SKM-1 treated with dmso at 0.1 percent for 144 hours (cell line): ENCODE measurements around the gene PEMT.
A peak's percentile ranks its signal among the peaks of the same experiment; 100 is the strongest.

Source experiments
- DNase-seq: peaks from one replicate; lab custom pipeline; 2025; ENCODE audit not compliant: unreplicated experiment; lab: John Stamatoyannopoulos, UW

PEMT gene

DNA sequence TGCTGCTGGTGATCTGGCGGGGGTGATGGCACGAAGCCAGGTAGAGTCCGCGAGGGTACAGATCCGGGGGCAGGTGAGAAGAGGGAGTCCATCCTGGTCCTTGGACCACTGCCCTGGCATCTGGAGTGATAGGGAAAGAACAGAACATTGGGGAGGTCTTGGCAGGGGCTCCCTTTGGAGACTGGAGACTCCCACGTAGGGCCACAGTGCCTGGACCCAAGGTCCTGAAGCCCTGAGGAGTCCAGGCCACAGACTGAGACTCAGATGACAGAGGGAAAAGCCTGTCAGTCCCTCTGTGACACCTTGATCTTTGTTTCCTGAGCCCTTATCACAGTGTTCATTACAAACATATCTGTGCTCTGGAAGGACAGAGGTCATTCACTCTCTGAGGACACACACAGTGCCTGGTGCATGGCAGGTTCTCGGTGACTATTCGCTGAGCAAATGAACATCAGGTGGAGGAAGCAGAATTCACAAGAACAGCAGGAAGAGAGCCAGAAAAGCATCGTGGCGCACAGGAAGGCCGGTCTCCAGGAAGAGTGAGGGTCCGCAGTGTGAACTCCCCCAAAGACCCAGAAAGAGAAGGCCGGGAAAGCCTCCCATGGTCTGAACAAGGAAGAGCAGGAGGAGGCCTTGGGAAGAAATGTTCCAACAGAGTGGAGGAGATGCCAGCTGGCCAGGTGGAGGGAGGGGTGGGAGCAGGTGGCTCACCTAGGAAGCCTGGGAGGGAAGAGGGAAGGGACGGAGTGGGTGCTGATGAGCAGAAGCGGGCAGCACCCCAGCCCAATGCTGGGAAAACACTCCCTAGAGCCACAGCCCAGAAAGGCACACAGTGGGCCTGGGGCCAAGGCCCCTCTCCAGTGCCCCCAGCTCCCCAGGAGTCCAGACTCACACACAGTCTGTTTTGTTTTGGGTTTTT, 20.5 kb downstream of the PEMT start:
- no peak for DNase-seq

DNA sequence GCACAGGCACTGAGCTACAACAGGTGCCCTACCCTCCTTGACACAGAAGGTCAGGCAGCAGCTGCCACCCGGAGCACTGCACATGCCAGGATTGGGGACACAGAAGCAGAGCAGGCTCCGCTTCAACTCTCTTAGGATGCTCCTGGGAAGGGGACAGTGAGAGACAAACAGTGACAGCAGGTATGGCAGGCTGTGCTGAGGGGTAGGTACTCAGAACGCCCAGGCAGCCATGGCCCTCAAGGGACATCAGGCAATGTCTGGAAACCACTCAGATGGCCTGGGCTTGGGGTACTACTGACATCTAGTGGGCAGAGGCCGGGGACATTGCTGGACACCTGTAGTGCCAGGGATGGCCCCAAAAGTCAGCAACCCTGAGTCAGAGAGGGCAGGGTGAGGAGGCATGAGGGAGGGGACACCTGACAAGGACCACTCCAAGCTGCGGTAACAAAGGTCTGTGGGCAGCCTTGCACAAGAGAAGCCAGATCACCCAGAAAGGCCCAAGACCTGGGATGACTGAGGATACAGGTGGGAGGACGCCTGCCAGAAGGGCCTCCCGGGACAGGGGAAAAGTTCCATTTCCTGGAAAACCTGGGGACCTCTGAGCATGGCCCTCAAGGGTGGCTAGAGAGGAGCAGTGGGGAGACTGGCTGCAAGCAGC, 21.2 kb downstream of the PEMT start:
- DNase-seq: no peak

DNA sequence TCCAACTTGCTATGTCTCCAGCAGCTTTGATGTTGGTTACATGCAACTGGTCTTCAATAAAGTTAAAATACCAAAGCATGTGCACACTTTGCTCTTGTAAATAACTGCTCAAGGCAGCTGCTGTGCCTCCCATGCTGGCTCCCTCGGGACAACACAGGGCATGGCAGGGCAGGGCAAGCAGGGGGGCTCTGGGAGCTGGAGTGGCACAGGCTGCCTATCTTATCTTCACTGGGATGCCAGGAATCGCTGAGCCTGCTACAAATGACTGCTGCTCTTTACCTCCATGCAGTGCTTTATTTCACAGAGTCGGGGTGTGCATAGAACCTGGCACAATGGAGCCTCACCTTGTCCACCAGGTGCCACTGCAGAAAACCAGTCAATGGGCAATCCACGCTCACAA, 21.8 kb downstream of the PEMT start:
- no peak for DNase-seq

DNA sequence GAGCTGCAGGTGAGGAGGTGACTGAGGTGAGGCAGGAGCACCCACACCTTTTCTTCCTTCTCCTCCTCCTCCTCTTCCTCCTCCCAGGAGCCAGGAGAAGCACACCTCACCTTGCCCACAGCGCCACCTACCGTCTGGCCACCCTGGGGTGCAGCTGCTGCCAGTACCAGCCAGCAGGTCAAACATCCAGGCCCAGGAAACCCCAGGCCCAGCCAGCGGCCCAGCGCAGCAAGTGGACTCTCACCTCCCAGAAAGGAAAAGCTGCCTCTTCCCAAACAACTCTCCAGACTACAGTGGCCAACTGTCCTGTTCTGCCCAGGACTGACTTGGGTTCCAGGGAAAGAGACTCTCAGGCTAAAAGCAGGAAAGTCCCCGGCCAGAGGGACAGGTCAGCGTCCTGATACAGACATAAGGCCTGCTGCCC, 22.7 kb downstream of the PEMT start:
- peak; percentile 47 for DNase-seq

DNA sequence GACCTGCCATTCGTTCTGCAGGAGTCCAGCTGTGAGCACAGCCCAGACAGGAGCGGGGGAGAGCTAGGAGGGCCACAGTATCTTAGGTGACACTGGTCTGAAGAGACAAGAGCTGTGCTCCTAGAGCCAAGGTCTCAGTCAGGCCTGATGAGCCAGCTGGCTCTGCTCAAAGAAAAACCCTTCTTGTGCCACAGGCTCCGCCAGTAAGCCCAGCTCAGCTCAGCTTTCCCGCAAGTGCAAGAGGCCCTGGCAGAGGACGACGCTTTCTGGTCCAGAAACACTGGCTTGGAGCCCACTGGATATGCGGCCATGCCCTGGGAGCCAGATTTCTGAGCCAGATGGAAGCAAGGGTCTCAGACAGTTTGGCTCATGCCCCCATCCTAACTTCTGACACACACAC, 23.9 kb downstream of the PEMT start:
- DNase-seq: no peak

DNA sequence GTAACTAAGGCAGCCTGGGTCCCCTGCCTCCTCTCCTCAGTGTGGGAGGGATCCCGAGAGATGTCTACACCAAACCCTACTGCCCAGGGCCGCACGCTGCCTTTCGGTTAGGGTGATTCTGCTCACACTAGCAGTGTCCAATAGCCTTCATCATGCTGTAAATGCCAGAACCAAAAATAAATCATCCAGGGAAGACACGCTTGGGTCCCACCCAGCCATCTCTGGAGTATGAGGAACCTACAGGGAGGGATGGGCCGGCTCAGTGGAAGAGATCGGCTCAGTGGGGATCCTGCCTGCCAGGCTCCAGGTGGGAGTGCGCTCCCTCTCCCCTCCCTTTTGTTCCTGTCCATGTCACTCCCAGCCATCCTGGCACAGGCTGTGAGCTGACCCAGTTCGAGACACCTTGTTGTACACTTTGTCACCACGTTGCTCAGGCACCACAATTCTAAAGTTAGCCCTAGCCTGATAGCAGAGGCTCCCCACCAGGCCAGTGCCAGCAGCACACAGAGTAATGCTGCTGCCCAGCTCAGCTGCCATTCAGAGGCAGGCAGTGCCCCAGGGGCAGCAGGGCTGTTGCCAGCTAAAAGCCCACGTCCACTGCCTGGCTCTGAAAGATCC, 24.5 kb downstream of the PEMT start:
- DNase-seq: no peak

DNA sequence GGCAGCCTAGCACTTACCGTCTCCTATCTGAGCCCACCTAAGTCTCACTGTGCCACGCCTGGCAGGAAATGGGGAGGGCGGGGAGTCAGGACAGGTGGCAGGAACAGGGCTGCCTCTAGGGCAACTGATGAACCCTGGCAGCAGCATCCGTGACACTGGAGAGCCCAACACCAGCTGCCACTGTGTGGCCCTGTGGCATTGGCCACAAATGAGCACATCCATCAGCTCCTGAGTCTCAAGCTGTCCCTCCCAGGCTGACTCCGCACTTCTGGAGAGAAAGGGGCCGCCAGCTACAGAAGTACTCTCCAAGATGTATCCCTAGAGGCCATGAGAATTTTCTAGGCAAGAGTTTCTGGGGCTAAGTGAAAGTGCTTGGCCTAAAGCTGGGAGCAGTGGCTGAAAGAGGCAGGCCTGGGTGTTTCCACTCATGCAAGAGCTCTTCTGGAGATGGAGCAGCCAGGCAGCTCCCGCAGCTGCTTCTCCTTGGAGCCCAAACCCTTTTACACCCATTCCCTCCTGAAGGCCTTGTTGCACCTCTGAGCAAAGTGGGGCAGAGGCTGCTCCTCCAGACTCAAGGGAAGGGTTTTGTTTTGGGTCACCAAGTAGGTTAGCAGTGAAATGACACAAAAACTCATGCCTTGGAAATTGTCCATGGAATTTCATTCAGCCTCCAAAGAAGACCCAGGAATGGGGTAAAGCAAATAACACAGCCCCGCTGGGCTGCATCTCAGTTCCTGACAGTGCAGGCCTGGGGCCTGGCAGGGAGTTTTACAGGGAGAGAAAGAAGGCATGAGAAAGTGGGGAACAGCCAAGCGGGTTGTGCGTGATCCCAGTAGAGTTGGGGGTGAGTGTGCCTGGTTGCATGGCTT, 25.8 kb downstream of the PEMT start:
- no peak for DNase-seq

DNA sequence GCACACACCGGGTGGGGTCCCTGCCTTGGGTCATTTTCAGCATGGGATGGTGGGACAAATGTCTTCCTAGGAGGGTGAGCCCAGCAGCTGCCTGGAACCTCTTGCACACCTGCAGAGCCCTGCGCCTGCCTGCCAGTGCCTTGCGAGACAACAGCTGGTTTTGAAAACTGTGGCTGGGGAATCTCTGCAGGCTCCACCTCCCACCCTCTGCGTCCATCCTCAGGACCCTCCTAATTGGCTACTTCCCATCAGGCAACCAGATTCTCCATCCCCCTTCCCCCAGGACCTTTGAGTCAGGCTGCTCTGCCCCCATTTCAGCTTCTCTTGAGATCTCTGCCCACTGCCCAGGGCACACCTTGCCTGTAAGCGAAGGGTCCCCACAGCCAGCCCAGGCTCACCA, 26.6 kb downstream of the PEMT start:
- no peak for DNase-seq

DNA sequence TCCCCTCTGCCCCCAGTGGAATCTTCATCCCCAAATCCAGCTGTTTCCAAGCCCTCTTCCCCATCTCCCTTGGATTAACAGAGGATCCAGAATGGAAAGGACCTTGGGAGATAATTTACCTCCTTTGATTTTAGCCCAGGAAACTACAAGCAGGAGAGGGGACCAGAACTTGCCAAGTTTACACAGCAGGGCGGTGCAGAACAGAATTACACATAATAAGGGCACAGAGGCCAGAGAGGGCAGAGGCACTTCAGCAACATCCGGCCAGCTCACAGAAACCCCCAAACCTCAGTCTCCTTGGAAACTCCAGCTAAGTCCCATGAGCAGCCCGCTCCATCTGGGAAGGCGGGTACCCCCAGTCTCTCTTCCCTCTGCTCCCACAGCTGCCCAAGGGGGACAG, 27.2 kb downstream of the PEMT start:
- no peak for DNase-seq

DNA sequence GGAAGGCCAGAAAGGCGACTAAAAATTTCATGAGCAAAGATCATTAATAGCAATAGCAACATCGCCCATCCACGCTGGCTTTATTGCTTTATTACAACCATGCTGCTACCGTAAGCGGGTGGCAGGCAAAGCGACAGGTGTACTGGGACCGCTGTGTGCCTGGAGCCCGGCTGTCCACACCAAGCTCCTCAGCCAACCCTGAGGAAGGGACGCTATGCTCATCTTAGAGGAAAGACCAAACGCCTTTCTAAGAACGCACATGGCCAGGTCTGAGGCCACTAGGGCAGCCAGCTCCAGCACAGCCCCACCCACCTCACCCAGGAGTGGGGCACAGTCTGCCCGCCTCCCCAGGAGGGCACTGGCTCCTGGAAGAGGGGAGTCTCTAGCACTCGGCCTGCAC, 28.0 kb downstream of the PEMT start:
- DNase-seq: no peak

DNA sequence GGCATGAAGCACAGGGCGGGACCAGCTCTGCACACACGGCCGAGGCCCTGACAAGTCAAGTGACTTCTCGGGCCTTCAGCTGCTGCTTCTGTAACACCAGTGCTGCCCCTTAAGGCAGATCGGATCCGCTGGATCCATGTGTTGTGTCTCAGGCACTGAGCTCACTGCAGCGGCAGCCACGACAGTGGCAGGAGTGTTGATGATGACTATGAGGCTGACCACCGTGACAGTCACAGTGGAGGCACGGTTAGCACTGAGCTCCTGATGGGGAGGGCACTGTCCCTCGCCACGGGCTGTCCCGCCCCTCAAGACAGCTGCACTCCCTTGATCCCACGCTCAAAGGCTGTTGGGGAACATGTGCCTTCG, 29.4 kb downstream of the PEMT start:
- DNase-seq: no peak

DNA sequence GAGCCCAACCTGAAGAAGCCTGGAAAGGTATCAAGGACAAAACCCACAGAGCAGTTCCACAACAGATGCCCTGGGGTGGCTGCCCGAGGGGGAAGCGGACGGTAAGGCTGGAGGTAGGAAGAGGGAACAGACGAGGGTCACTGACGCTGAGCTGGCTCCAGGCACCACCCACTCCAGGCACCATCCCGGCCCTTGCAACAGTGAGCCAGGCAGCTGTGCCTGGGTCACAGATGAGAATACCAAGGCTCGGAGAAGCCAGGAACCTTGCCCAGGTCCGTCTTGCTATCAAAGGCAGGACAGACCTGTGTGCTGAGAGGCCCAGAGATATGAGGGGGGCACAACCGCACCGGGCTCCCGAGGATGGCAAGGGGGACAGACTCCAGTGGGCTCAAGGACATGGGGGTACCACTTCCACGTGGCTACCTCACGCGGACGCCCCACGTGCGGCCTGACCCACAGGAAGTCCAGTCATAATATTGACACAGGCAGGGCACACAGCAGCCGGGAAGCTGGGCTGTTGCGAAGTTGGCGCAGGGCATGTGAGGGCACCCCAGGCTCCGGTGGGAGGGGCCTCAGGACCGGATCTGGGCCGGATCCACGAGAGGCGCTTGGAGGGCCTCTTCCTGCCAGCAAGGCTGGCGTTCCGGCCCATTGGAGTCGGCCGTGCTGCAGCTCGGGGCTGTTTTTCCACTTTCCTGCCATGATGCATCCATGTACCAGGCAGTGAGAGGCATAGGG, 29.9 kb downstream of the PEMT start:
- DNase-seq: no peak

DNA sequence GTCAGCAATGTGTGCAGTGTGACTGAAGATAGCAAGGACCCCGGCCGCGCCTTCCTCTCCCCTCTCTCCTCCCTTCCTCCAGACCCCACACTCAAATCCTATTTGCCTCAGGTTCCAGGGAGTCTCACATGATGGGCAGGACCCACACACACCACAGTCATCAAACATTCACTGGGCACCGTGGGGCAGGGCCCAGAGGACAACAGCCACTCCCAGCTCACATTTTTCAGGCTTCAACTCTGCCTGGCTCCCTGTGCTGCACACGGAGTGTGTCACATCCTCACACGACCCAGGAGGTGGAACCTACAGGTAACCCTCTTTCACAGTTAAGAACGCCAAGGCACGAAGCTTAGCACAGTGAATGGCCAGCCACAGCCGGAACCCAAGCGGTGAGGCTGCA, 30.5 kb downstream of the PEMT start:
- DNase-seq: no peak

DNA sequence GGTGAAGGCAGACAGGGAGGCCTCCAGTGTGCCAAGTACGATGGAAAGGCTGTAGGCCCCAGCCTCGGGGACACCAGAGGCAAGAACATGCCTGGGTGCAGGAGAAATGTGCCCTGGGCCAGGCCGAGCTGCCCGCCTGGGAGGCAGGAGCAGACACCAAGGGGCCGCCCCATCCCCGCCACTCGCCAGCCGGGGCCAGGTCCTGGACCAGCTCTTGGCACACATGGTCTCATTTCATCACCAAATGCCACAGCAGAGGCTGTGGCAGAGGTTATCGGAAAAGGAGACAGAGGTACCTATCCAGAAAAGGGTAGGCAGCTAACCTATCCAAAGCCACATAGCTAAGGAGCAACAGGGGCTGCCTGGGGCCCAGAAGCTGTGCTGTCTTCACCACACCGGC, 31.3 kb downstream of the PEMT start:
- no peak for DNase-seq

DNA sequence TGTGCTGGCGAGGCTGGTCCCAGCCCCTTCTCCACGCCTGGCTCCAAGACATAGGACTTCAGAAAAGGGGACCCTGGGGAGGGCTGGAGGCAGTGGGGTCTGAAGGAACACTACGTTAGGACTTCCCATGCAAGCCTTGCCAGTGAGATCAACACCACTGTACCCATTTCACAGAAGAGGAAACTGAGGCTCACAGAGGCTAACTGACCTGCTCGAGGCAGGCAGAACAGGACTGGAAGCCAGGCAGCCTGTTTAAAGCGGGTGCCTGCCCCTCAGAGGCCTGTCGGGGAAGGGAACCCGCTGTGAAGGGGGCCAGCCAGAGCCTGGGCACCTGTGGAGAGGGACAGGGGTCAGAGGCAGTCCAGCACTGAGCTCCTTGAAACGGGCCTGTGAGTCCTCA, 32.3 kb downstream of the PEMT start:
- no peak for DNase-seq

DNA sequence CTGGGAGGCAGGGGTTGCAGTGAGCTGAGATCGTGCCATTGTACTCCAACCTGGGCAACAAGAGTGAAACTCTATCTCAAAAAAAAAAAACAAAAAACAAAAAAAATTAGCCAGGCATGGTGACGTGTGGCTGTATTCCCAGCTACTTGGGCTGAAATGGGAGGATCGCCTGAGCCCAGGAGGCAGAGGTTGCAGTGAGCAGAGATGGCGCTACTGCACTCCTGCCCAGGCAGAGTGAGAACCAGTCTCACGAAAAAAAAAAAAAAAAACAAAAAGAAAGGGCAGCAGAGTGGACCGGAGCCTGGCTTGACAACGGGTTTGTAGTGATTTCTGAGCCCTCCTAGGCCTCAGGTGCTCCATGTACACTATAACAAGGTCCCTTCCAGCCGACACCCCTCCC, 33.1 kb downstream of the PEMT start:
- DNase-seq: no peak

DNA sequence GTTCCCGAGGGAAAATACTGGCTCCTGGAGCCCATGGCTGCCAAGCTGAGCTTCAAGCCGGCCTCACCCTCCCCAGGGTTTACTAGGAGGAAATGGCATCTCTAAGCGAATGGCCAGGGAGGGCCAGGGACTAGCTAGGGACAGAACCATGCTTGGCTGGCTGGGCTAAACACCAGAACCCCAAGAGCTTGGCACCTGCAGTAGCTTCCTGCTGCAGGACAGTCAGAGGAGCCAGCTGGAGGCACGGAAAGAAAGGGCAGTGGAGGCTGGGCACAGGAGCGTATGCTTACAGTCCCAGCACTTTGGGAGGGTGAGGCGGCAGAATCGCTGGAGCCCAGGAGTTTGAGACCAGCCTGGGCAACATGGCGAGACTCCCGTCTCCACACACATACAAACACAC, 33.7 kb downstream of the PEMT start:
- DNase-seq: no peak

DNA sequence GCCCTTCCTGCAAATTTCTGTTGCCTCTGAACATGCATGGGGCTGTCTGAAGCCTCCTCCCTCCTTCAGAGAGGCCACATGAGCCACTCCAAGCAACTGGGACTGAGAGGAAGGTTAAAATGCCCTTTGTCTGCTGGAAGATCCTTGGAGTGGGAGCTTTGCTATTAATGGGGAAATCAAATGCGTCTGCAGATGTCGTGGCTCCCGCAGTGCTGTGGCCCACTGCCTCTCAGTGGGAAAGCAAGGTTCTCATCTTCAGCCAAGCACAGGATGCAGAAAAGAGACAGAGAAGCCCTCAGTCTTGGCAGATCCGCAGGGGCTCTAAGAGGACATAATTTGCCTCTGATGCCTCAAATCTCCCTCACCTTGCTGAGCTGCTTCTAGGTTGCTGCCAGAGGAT, 34.8 kb downstream of the PEMT start:
- no peak for DNase-seq

DNA sequence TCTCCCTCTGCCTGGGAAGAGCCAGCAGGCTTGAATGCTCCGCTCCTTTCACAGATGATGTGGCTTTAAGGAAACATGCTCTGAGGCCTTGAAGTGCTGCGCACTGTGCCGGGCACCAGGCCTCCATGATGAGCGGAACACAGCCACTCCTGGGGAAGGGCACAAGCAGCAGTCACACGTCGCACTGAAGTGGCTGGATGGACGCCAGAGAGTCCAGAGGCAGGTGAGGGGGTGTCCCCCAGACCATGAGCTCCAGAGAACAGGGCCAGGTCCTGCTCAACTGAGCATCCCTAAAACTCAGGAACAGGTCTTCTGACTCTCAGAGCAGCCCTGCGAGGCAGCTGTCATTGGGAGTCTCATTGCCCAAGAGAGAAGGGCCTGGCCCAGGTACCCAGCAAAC, 35.6 kb downstream of the PEMT start:
- DNase-seq: no peak

DNA sequence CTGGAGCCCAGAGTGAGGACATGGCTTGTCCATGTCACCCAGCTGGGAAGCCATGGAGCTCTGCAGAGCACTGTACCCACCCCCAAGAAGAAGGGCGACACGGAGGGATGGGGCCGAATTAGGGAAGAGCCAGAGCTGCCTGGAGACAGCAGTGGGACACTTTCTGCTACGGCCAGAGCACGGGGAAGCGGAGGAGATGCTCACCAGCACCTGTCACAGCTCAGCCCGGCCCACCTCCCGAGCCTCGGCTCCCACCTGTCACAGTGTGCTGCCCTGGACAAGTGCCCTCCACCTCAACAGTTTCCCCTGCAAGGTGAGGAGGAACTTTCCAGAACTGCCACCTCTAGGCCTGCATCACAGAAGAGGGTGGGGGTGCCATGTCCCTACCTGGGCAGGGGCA, 36.4 kb downstream of the PEMT start:
- no peak for DNase-seq

DNA sequence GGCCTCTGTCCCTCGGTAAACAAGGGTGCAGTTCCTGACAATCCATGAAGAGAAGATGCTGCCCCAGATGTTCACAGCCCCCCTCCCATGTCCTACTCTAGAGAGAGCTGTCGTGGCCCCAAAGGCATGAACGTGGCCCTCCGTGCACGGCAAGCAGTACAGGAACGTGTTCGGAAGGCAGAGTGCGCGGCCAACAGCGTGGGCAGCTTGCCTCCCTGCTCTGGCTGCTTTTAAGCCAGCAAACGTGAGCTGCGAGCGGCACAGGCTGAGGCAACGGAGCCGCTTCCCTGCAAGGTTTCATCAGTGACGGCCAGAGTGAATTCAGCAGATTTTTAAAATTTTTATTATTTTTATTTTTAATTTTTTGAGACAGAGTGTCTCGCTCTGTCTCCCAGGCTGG, 37.2 kb downstream of the PEMT start:
- DNase-seq: no peak
